LHCN-M2 (cell line): Measurements from ENCODE around the gene ELFN1. TPM values are rescaled to one million over a fixed set of nuclear protein-coding genes. Genes with fewer than 3 reads are reported as not detected.
A peak's percentile ranks its signal among the peaks of the same experiment; 100 is the strongest.

Source experiments
- DNase-seq: peaks from one replicate; pipeline ENCODE4 v3.0.0-alpha.2; 2012; ENCODE audit warnings: low read depth
- total RNA-seq: library from RNA; depleted of rRNA; stranded (reverse); fragments of >200 nt; gene quantifications from 2 replicates; pipeline ENCODE4 v1.2.3, GENCODE V29; 2014

Gene ELFN1
- total RNA-seq, 1 experiment from 2014 or later: not detected

DNA sequence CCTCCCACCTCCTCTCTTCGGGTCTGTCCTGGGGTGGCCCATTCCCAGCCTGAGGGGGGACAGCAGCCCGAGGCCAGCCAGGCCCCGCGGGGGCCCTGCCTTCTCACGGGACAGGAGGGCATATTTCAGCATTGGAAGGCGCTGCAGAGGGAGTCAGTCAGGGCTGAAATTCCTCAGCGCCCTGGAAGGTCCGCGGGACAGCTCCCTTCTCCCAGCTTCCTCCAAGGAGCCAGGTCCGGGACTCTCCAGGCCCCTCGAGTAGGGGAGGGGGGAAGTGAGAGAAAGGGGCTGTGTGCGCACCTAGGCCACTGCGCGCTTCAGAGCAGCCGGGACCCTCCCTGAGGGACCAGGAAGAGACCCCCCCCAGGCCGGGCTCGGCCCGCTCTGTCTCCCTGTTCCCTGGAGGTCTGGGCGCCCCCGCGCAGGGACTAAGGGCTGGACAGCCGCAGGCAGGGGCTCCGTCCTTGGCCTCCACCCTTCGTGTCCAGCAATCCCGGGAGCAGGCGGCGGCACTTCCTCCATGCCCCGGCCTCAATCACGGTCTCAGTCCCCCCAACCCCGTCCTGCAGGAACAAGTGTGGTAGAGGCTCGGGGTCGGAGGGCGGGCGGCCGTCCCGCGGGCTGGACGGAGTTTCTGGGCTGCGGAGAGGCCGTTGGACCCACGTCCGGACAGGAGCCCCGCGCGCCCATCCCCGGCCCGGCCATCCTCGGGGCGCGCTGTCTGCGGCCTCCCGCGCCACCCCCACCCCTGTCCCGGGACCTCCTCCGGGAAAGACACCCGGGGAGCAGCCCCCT lies 6.0 kb upstream of the ELFN1 start:
- DNase-seq: no peak

DNA sequence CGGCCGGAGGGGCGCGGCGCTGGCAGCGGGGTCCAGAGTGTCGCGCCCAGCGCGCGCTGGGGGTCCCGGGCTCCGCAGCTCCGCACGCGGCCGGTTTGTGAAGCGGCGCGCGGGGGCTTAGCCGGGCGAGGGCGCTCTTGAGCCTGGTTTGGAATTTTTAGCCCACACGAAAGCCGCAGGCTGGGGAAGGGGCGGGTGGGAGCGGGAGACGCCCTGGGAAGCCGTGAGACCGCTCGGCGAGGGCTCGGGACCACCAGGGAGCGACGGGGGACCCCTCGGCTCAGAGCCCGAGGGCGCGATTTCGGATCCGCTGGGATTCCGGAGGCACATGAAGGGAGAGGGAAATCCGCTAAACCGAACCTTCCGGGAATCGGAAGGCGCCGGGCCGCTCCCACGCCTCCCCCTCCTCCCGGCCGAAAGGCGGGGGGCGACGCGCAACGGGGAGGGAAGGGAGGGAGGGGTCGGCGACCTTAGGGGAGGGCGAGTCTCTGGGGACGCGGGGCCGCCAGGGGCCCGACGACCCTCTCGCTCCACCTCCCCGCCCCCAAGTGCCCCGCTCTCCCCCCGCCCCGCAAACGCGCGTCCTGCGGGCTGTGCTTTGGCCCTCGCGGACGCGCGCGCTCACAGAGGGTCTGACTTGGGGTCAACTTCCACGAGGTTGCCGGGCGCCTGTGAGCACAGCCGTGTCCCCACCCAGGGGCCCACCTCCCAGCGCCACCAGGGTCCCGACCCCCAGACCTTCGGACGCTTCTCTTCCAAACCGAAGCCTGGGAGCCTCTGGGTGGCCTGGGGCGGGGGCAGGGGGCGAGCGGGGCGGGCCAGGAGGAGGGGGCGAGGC lies 5.1 kb upstream of the ELFN1 start:
- peak; percentile 27 for DNase-seq

DNA sequence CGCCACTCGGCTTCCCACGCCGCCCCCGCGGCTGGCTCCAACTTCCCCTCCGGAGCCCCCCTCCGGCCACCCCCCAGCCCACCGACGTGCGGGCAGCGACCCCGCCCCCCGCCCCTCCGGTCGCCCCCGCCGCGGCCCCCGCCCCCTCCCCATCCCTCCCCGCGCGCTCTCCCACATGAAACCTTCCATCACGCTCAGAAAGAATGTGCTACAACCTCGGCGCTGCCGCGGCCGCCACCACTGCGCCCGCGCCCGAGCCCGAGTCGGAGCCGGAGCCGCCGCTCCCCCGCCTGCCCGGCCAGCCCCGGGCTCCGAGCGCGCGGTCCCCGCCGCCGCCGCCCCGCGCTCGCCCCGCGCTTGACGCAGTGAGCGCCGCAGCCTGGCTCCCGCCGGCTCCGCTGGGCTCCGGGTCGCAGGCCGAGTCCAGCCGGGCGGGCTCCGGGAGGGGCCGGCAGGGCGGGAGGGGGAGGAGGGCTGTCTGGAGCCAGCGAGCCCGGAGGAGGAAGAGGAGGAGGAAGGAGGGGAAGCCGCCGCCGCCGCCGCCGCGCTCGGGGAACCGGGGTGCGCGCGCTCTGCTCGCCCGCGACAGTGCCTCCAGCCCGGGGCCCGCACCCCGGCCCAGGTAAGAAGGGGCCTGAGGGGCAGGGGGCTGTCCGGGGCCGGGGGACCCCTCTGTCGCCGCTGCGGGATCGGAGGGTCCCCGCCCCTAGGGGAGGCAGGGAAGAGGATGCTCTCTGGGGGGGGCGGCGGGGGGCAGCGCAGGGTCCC lies 4.3 kb upstream of the ELFN1 start:
- DNase-seq: no peak

DNA sequence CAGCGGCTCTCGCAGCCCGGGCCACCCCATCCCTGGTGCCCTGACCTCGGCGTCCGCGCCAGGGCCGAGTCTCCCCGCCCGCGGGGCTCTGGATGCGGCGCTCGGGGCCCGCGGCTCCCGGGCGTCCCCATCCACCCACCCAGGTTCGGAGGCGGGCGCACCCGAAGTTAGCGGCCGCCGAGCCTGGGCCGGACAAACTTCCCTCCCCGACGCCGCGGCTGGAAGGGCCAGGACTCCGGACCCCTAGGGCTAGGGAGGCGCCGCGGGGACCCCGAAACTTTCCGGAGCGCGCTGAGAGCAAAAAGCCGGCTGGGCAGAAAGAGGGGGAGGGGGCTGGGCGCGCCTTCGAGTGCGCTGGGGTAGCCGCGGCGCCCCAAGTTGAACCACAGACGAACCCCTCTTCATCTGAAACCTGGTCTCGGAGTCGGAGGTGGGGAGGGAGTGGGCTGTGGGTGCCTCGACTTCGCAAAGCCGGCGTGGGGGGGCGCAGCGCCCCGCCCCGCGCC lies 3.7 kb upstream of the ELFN1 start:
- no peak for DNase-seq

DNA sequence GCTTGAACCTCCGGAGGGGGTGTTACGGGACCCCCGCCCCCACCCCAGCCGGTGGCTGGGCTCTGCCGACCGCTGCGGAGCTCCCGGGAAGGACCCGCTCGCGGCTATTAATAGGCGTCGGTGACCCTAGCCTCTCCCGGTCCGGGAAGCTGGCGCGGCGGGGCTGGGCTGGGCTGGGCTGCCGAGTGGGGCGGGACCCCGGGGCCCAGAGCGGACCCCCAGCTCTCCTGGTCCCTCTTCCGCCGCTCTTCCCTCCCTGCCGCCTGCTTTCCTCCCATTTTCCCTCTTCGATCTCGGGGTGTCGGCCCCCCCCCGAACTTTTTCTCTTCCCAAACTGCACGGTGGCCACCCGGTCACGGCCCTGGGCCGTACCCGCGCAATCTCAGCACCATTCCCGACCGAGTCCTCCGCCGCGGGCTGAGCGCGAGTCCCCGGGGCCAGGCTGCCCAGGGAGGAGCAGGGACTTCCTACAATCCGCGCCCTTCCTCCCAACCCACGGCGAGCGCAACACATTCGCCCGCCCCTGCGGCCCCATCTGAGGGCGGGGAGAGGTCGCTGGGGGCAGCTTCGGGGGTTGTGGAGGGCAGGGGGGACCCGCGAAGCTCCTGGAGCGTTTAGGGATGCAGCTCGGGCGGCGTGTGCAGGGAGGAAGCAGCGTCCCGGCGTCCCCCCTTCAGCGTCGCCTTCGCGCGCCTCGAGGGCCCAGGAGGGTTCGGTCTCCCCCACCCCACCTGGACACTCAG lies 3.1 kb upstream of the ELFN1 start:
- no peak for DNase-seq

DNA sequence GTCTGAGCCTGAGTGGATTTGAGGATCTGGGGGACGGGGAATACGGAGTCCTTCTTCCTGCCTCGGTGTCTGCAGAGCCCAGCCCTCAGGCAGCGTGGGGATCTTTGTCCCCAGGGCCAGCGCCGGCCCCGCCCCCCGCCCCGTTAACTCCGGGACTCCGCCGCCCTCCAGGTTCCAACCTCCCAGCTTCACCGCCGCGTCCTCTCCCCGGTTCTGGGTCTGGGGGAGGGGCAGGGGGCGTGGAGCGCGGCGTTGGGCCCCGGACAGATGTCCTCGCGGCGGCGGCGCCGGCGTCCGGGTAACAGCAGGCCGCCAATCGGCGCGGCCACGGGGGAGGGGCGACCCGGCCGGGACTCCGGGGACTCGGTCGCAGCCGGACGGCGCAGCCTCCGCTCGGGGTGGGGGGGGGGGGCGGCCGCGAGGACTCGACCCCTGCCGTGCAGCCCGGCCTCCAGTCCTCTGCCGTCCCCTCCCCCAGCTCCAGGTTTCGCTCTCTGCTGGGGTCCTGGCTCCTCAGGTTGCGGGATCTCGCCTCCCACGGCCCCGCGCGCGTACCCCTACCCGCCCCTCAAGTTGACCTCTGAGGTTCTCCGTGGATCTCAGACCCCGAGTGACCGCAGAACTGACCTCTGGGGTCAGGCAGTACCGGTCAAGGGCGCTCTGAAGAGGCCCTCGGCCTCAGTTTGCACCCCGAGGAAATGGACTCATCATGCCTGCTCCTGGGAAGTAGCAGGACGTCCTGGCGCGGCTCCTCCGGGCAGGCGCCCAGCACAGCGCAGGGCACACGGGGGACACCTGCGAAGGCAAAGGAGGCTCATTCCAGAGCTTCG lies 2.3 kb upstream of the ELFN1 start:
- DNase-seq: no peak

DNA sequence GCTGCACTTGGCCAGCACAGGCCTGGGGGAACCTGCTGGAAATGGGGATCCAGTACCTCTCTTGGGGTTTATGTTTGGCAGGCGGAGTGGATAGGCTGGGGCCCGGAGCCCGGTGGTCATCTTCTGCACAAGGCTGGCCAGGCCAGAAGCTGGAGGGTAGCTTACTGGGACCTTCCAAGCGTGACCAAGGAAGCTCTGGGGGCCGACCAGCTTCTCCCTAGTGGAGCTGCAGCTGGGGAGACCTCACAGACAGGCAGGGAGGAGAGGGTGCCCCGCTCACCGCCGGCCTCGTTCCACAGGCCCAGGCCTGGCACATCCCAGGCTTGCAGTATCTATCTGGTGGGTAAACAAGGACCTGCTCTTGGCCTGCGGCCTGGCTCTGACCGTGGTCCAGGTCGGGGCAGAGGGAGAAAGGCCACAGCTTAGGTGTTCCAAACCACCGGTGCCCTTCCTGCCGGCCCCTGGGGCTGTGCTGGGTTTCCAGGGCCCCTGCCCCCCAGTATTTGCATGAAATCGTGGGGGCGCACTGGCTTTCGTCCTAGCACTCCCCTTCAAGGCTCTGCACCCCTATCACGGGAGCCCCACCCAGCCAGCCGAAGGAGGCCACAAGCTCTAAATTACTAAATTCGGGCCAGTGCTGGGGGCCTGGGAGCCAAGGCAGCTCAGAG lies 1.5 kb upstream of the ELFN1 start:
- no peak for DNase-seq

DNA sequence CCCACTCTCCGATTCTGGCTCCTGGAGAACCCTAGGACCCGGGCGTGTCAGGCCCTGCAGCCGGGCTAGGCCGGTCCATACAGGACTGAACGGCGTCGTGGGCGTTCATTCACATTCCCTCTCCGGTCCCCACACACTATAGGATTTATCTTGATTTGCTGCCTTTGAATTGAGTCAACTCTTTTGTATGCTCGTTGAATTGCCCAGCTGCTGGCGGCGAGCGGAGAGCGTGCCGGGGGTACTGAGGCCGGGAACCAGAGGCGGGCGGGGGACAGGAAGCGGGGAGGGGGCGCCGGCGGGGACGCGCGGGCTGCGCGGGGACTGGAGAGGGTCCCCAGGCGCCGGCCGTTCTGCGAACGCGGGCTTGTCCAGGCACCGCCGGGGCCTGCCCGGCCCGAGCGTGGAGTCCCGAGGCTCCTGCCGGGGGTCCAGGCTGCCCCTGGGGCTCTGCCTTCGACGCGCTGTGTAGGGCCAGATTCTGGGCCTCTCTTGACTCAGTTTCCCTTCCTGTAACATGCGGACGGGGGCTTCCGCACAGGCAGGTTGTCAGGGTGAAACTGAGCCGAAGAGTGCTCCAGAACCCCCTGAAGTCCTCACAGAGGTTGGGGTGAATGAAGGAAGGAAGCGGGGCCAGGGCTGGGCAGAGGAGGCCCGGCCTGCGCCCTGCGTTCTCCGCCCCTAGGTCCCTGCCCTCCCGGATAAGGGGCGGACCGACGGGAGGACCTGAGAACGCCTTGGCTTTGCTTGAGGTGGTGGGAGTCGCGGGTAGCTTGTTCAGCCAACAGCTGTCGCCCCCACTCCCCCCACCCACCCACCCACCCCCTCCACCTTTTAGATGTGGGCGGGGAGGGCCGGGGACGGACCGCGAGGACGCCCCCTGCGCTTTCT lies 769 bp upstream of the ELFN1 start:
- DNase-seq: no peak

DNA sequence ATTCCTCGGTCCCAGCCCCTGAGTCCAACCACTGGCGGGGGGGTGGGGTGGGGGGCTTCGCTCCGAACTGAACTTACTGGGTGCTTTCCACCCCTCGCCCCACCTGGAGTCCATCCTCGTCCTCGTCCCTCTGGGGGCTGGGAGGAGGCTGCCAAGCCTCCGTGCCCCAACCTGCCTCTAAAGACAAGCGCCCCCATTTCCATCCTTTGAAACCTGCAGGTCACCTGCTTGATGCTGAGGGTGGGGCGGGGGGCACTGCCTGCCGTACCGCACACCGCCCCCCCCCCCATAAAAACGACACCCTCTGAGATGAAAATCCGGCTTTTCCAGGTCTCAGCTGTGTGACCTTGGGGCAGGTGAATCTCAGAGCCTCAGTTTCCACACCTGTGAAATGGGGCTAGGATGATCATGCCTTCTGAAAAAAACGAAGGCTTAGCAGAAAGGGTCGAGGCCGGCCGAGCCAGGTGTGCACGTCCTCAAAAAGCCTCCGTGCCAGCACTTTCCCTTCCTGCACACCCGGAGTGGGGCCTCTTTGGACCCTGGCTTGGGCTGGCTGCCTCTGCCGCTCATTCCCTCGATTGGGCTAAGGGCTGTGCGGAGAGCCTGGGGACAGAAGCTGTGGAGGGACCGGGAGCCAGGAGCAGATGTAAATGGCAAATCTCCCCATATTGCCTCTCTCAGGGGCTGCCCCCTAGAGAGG lies 967 bp downstream of the ELFN1 start:
- no peak for DNase-seq

DNA sequence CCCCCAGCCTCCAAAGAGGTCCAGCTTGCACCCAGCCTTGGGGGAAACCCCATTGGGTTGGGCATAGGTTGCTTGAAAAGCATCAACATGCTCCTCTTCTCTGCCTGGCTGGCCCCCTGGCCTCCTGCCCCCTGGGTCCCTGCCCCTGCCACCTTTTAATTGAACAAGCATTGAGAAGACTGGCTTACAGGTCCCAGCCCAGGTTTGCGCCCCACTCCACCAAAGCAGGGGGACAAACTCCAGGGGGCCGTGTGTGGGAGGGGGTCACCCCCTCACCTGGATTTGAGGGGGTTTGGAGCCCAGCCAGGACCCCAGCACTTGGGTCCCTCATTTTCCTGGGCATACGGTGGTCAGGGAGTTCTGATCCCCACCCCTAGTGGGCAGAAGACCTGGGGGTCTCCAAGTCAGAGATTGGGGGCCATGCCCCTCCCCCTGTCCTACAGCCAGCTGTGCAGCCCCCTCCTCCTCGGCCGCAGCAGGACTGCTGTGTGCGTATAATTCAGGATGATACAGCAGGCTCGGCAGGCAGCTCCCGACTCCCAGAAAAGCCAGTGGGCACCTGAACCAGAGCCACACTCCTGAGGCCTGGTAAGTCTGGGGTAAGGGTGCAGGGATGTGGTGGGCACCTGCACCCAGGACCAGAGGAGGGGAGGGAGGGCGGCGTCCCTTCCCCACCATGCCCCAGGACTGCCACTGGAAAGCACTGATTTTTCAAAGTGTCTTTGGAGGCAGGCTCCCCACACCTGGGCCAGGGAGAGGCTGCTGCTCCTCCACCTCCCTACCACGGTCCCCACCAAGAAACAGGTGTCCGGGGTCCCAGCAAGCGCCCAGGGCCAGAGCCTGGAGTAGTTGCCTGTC lies 1.7 kb downstream of the ELFN1 start:
- no peak for DNase-seq

DNA sequence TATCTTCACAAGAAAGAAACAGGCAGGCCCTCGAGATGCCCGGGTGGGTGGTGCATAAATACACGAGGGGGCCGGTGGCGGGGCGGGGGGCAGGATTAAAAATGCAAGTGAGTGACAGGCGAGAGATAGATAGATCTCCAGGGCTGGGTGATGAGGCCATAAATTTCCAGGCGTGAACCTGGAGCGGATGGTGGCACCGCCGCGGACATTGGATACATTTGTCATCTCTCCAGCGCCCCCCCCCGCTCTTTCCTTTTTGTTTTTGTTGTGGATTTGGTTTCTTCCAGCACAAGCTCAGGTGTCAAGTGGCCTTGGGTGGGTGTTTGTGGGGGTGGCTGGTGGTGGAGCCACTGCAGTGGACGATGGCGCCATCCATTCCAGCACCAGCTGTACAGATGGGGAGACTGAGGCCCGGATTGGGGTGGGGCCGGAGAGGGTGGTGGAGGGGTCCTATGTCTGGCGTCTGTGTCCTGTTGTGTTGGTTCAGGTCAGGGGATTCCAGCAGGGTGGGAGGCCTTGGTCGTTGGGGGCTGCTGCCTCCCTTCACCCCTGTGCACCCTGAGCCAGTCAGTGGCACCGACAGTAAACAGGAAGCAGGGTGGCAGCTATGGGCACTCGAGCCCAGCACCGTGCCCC lies 2.9 kb downstream of the ELFN1 start:
- no peak for DNase-seq

DNA sequence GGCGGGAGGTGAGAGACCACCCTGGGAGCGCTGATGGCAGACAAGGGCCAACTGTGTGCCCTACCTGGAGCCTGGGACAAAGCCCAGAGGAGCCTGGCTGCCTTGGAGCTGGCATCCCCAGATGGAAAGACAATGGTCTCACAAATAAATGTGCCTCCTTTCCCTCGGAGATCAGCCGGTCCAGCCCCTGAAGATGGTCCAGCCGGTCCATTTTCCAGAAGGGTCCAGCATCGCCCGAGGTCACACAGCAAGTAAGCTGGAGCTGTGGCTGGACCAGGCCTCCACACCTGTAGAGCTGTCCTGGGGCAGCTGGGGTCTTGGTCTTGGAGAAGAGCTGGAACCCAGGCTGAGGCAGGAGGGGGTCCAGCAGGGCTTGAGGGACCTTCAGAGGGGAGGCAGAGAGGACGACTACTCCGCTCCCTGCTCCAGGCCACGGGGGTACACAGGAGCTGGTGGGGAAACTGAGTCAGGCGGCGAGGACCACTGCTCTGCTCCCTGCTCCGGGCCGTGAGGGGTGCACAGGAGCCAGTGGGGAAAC lies 3.6 kb downstream of the ELFN1 start:
- DNase-seq: no peak

DNA sequence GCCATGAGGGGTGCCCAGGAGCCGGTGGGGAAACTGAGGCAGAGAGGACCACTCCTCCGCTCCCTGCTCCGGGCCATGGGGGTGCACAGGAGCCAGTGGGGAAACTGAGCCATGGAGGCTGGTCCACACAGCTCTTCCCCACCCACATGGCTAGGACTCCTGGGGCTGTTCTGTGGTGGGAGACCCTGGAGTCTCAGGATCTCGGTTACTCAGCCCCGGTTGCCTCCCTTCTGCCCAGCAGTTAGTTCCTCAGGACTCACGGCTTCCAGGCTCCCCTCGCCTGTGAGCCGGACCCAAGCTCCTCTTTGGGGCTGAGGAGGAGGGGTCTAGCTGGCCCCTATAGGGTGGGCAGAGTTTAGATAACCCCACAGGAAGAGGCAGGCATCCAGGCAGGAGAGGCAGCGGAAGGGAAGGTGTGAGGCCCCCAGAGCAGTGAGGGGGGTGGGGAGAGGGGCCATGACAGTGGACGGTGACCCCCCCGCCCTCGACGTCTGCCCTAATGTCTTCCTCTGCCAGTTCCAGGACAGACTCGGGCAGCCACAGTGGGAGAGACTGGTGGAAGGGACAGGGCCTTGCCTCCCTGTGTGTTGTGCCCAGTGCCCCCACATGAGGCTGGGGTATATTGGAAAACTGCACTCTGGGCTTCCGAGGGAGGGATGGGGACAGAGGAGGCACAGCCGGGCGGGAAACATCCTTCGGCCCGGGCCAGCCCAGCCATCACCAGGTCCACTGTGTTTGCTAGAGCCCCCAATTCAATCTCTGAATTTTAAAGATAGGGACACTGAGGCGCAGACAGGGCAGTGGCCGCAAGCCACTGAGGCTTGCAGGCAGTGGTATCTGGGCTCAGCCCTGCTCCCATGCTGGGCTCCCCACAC lies 4.3 kb downstream of the ELFN1 start:
- no peak for DNase-seq

DNA sequence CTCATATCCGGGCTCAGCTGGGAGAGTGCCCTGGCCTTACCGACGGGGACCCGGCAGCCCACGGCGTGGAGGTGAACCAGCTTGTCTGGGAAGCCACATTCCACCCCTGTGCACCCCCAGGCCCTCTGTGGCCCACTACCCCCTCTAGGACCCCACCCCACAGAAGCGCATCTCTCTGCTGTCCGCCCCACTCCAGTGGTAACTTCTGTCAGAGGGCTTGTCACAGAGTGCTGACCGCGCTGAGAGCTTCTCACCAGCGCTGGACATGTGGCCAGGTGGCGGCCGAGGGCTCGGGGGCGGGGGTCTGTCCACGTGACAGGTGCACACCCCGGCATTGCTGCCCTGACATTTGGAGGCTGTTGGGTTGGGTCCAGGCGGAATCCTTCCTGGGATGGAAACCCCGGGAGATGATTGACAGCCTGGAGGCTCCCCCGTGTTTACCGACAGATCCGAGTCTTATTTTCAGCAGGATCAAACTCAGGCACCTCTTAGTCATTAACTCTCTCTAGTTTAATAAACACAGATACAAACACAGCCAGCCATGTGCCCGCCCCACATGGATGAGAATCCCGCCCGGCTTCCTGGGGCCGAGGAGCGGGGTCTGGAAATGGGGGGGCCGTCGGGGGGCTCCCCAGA lies 5.1 kb downstream of the ELFN1 start:
- no peak for DNase-seq
